ENCODE results near the gene TSEN15. TPM values are rescaled to one million over a fixed set of nuclear protein-coding genes. Genes with fewer than 3 reads are reported as not detected.

Gene TSEN15
- total and polyA plus RNA-seq, 9 of the 15 experiments (the other 6 are each of a cell fraction or from before 2014, with no cell fraction given) = 25.6 to 121 (median 91.3) TPM

GRCh38 chr1:184034761-184035379 lies 16.7 kb upstream of the TSEN15 start:
- Histone ChIP-seq H3K4me1 (replicated peaks in 1 of 2; ENCODE audit: control insufficient read depth in 2 of 2, insufficient read depth in 2 of 2, low read length in 2 of 2) (peaks cover 24 to 62% of the 10 kb centered on the region in 2 experiments), H3K36me3 (ENCODE audit: control insufficient read depth, insufficient read depth, low read length) (no peaks in the 10 kb centered on the region; the same call in 2 of the 3 replicates), H2AFZ (ENCODE audit: low read depth, low read length) (no peak overlapping the region), H4K20me1 (replicated peaks; ENCODE audit: control insufficient read depth, insufficient read depth, low read length) (no peaks in the 10 kb centered on the region), H3K9ac (ENCODE audit: insufficient read depth in 1 of 2, low read depth in 2 of 2, low read length in 2 of 2) (peak overlapping the region in 1 of 2 experiments; percentile 81; a peak in 1 of 4 replicates), H3K4me3 (peak overlapping the region; percentile 65; the same call in 1 of the 2 replicates), H3K9me3 (replicated peaks; ENCODE audit: control insufficient read depth, insufficient read depth, low read depth, low read length) (no peaks in the 10 kb centered on the region), H3K79me2 (ENCODE audit: control insufficient read depth, insufficient read depth, low read length) (peaks cover 73% of the 10 kb centered on the region), H3K27me3 (ENCODE audit: control insufficient read depth in 2 of 2, insufficient read depth in 2 of 2, low read length in 2 of 2) (no peaks in the 10 kb centered on the region), H3K27ac (ENCODE audit: extremely low read depth, low read depth, low read length) (no peak overlapping the region), H3K4me2 (ENCODE audit: insufficient read depth, low read length) (peak overlapping the region; percentile 89), H3K9me1 (ENCODE audit: control insufficient read depth, insufficient read depth, low read length) (no peaks in the 10 kb centered on the region)
- TF ChIP-seq CBX5 (IDR thresholded peaks at IDR 0.05; ENCODE audit: borderline replicate concordance, low read depth) = no peak
- peak; percentile 41; the same call in 1 of the 2 replicates for TF ChIP-seq CEBPB (tag; IDR thresholded peaks at IDR 0.05)
- TF ChIP-seq RBFOX2 (IDR thresholded peaks at IDR 0.05; ENCODE audit: low read depth, low read length) = peak; percentile 54
- no peak for TF ChIP-seq CEBPG (CRISPR knock-in tag; IDR thresholded peaks at IDR 0.05)
- peak; percentile 12 to 66; a peak in 2 of 4 replicates for TF ChIP-seq CEBPG (tag; conservative IDR thresholded peaks at IDR 0.05 in 1 of 2, IDR thresholded peaks at IDR 0.05 in 1 of 2)
- peak; percentile 18; the same call in 1 of the 2 replicates for TF ChIP-seq VEZF1 (CRISPR knock-in tag; IDR thresholded peaks at IDR 0.05)
- TF ChIP-seq MYC (IDR thresholded peaks at IDR 0.05; ENCODE audit: low read depth, low read length) = no peak
- TF ChIP-seq MYC (CRISPR knock-in tag; IDR thresholded peaks at IDR 0.05; ENCODE audit: borderline replicate concordance, low read depth) = no peak
- TF ChIP-seq NBN (IDR thresholded peaks at IDR 0.05; ENCODE audit: low read depth) = no peak
- TF ChIP-seq TARDBP (IDR thresholded peaks at IDR 0.05) = no peak
- intact Hi-C loops (cut with micrococcal nuclease) = loop anchor here (1.0 to 5.0 kb wide), 3 partner anchors 17 to 378 kb away; no protein-coding TSS in a partner anchor
- no peak for DNase-seq (ENCODE audit: extremely low read depth in 1 of 4, low spot score in 3 of 4)
- ATAC-seq = no peak
- CTCF ChIA-PET (ENCODE audit: low intra/inter-chr PET ratio) = no interaction called here
- no peak for FAIRE-seq
- in situ Hi-C loops (cut with MboI) = no loop called here
- 63% methylated on average over 2 of the region's 2 CpGs for WGBS (ENCODE audit: insufficient coverage, low coverage, missing lambda C conversion rate)
- BruUV-seq (replicated peaks) = no TSS peak
- POLR2A ChIA-PET = interaction anchor here (0.8 to 1.8 kb wide), 2 partner anchors 16 to 22 kb away, joined by 3 to 11 read pairs; partner anchors contain the start of gene TSEN15

Data from K562 (cell line).